Lower leg skin (tissue), 3 donors: ENCODE measurements around the gene PHETA1.

Source experiments
- CTCF ChIP-seq, 3 donors: fragments of 450-650 bp; IDR thresholded peaks; one replicate each; pipeline ENCODE4 v1.5.1; 2016; ENCODE audit warnings: antibody characterized with exemption in 3 of 3, mild to moderate bottlenecking in 3 of 3, moderate library complexity in 2 of 3
- POLR2A ChIP-seq, 2 donors: fragments of 450-650 bp; IDR thresholded peaks; one replicate each; pipeline ENCODE4 v1.6.1; 2016 to 2017; ENCODE audit warnings: antibody characterized with exemption in 2 of 2, mild to moderate bottlenecking in 1 of 2, moderate library complexity in 1 of 2

DNA sequence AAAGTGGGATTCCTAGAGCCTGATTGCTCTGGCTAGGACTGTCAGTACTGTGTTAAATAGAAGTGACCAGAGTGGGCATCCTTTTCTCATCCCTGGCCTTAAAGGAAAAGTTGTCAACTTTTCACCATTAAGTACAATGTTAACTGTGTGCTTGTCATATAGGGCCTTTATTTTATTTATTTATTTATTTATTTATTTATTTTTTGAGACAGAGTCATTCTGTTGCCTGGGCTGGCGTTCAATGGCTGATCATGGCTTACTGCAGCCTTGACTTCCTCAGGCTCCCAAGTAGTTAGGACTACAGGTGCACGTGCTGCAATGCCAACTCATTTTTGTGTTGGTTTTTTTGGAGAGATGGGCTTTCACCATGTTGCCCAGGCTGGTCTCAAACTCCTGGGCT lies 48.4 kb upstream of the PHETA1 start:
- TF ChIP-seq CTCF (IDR thresholded peaks at IDR 0.05): no peak
- no peak for TF ChIP-seq POLR2A (IDR thresholded peaks at IDR 0.05)
